HG03354 (cell line): Measurements from ENCODE around the gene ZNF750.
"Not testable (repeated sequence)": the region's sequence is repeated elsewhere in the genome, so short reads cannot be mapped to it uniquely, and the experiment has no call there.

Source experiments
- ATAC-seq: cut with Tn5 transposase; IDR thresholded peaks from one replicate; pipeline ENCODE4 v1.9.1; 2021; ENCODE audit warnings: mild to moderate bottlenecking; ENCODE audit not compliant: unreplicated experiment, poor library complexity, severe bottlenecking

ZNF750 gene

DNA sequence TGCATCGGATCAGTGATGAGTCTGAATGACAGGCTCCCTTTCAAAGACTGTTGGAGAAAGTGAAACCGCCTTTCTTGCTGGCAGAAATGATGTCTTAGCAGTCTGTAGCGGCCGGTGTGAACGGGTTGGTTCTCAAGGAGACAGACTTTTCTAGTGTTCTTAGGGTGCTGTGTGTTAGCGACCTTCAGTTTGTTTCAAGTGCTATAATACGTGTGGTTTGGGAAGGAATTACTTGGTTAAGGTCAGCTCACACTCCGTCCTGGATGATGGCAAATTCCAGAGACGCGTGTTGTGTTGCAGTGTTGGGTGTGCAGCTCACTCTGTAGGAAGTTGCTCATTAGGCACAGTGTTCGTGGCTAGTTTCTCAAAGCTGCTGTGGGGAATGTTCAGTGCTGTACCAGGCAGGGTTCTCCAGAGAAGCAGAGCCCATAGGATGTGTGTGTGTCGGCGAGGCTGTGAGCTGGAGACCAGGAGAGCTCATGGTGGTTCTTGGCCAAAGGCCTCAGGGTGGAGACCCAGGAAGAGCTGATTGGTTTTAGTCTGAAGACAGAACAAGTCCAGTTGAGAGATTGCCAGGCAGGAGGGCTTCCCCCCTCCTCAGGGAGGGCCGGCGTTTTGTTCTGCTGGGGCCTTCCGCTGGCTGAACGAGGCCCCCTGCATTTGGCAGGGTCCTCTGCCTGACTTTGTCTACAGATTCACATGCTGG is 37.6 kb downstream of the ZNF750 start:
- ATAC-seq, result no peak

- no peak for ATAC-seq
These were observed 38.3 kb downstream of the ZNF750 start for GRCh38 chr17:82801377-82801970.

DNA sequence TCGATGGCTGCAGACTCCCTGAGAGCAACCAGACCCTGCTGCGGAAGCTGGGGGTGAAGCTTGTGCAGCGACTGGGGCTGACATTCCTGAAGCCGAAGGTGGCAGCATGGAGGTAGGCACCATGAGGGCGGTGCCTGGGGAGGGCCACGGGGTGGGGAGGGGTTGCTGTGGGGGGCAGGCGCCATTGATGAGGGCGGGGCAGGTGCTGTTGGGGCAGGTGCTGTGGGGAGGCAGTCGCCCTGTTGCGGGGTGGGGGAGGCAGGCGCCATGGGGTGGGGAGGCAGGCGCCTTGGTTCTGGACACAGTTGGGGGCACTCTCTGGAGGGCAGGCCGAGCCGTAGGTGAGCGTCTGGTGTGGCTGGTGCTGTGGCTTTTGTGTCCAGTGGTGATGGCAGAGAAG is 38.9 kb downstream of the ZNF750 start:
- ATAC-seq, result no peak

DNA sequence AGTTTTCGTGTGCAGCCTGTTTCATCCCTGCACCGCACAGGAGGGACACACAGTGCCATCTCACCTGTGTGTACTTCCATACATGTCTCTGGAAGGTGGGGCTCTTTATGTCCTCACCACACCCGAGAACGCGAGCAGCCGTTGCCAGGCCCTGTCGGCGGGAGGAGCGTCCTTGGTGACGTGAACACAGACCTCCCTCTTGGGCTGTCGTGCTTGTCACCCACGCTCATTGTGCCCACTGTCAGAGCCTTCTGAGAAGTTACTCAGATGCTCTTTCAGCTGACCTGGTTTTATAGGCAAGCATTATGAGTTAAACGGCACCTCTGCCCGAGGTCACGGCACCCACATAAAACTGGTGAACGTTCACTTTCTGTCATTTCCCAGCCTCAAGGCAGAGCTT is 40.2 kb downstream of the ZNF750 start:
- ATAC-seq, result no peak

DNA sequence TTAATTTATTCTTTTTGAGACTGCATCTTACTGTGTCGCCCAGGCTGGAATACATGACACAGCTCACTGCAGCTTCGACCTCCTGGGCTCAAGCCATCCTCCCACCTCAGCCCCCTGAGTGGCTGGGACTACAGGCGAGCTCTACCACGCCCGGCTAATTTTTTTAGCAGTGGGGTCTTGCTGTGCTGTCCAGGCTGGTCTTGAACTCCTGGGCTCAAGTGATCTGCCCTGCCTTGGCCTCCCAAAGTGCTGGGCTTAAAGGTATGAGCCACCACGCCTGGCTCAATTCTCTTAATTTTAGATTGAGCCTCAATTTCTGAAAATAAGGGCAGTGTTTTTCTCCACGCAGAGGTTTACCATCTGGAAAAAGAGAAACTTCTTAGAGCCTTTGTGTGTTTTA is 41.1 kb downstream of the ZNF750 start:
- ATAC-seq, result no peak

DNA sequence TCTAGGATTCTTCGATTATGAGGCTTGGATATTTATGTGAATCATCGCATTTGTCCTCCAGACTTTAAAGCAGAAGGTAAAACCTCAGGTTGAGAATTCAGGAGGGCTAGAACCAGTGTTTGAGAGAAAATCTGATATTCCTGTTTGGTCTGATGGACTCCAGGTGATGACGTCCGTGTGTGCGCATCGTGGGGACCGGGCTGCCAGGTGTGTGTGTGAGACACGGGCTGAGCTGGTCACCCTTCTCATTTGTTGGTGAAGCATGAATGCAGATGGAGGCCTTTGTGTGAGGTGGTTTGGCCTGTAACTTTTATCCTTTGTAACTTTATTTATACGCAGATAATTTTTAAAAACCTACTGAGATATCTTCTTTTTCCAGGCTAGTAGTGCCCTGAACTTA is 42.8 kb downstream of the ZNF750 start:
- ATAC-seq, result no peak

- ATAC-seq, result no peak
These were observed 44.2 kb downstream of the ZNF750 start for GRCh38 chr17:82795615-82796014.

DNA sequence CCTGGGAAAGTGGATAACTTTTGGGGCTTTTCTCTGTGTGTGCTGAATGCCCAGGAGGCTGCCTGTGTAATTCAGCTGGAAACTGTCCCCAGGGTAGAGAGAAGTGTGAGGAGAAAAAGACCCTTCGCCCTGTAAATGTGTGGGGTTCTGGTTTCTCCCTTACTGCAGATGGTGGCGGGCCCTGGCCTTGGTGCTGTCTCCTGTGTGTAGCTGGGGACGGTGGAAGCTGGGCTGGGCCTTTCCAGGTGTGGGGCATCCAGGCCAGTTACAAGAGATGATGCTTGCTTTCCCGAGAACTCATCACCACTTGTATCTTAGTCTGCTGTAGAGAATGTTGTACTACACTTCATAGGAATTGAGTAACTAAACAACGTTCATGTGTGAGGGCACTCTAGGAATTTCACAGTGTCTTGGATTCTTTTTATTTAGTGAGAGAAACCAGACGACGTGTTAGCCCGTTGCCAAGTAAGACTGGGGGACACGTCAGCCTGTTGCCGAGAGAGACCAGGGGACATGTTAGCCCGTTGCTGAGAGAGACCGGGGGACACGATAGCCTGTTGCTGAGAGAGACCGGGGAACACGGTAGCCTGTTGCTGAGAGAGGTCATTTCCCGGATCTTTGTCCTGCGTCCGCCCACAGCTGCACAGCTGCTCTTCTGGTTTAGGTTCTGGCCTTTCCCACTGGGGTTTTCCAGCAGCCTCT is 44.9 kb downstream of the ZNF750 start:
- no peak for ATAC-seq

DNA sequence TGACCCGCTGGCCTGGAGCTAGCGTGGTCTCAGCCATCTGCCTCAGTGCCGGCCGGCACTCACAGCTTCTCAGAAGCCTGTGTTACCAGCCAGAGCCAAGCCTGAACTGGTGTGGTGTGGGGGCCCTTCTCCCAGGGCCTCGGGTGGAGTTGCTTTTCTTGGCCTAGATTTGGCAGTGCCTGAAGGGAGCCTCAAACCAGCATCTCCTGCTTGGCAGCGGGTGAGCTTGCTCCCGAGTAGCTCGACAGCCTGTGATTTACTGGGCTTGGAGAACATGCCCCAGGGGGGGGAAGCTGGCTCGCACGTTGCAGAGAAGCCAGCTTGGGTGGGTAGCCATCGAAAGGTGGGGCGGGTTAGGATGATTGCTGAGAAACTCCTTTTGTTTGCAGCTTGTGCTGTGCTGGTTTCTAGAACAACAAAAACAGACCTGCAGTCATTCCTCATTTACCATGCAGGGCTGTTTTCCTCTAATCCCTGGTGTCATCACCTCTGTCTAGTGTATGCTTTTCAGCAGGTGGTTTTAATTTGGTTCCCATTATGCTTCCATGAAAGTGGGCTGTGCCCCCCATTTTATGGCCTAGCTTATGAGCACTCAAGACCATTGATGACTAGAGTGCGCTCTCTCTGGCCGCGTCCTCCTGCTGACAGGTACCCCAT is 45.7 kb downstream of the ZNF750 start:
- no peak for ATAC-seq

- no peak for ATAC-seq
These were observed 48.3 kb downstream of the ZNF750 start for GRCh38 chr17:82791532-82791931.

DNA sequence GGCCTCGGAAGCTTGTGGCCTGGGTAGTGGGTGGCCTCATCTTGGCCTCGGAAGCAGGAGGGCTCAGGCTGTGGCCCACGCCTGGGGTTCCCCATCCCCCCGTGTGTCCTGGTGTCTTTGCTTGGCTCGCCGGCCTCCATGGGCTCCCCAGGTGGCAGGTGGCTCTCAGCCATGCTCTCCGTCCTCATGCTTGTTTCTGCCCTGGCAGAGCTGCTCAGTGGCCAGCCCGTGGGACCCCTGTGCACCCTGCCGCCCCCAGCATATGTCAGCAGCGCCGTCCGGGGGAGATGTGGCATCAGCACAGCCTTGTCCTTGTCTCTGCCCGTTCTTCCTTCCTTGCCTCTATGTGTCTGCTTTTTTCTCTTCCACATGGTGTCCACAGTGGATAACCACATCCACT is 49.4 kb downstream of the ZNF750 start:
- ATAC-seq, result no peak

DNA sequence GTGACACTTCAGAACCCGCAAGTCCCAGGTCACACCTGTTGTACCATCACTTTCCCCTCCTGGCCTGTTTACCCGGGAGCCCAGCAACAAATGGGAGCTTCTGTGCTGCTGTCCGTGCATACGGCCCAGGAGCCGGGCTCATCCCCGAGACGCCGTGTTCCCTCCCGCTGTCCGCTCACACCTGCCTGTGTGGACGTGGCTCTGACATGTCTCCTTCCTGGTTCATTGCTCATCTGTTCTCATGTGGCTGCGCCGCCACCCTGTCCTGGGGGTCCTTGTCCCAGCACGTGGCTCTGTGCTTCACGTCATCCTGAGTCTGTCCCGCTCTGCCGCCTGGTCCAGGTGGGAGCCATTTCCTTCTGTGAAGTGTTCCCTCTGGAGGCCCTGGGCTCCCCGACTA is 50.0 kb downstream of the ZNF750 start:
- no peak for ATAC-seq

- ATAC-seq, result no peak
These were observed 50.7 kb downstream of the ZNF750 start for GRCh38 chr17:82789051-82789592.

GRCh38 chr17:82788206-82789001 is 51.4 kb downstream of the ZNF750 start:
- no peak for ATAC-seq

GRCh38 chr17:82787081-82787848 is 52.6 kb downstream of the ZNF750 start:
- ATAC-seq, result no peak

DNA sequence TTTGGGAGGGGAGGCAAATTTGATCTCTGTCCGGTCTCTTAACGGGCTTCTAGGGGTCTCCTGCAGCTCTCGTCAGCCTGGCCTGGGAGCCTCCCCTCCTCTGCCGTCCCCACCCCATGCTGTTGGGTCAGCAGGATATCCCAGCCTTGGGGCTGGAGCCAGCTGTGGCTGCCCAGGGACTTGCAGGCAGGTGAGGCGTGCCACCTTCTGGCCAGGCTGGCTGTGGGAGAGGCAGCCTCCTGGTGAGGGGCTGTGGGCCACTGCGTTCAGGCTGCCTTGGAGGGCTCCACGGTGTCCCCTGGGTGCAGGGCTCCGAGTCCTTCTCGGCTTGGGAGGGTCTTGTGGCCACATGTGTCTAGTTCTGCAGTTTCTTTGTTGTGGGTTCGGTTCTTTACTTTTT is 53.4 kb downstream of the ZNF750 start:
- no peak for ATAC-seq

DNA sequence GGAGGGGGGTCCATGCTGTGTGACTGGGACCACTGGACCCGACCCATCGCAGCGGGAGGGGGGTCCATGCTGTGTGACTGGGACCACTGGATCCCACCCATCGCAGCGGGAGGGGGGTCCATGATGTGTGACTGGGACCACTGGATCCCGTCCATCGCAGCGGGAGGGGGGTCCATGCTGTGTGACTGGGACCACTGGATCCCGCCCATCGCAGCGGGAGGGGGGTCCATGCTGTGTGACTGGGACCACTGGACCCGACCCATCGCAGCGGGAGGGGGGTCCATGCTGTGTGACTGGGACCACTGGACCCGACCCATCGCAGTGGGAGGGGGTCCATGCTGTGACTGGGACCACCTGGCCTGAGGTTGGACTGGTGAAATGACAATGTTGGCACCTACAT is 54.2 kb downstream of the ZNF750 start:
- not testable (repeated sequence) for ATAC-seq

DNA sequence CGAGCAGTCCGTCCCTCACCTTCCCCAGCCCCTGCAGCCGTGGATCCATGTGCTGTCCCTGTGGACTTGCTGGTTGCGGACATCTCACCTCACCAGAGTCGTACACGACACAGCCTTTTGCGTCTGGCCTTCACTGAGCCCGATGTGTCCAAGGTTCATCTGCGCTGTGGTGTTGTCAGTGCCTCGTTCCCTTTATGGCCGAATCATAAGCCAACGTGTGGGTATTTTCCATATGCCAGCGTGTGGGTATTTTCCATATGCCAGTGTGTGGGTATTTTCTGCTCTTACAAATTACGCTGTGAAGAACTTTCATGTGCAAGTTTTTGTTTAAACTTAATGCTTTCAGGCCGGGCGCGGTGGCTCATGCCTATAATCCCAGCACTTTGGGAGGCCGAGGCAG is 56.3 kb downstream of the ZNF750 start:
- ATAC-seq, result no peak

GRCh38 chr17:82782657-82783207 is 57.1 kb downstream of the ZNF750 start:
- ATAC-seq, result no peak
